ENCODE results near the gene LURAP1L.

DNA sequence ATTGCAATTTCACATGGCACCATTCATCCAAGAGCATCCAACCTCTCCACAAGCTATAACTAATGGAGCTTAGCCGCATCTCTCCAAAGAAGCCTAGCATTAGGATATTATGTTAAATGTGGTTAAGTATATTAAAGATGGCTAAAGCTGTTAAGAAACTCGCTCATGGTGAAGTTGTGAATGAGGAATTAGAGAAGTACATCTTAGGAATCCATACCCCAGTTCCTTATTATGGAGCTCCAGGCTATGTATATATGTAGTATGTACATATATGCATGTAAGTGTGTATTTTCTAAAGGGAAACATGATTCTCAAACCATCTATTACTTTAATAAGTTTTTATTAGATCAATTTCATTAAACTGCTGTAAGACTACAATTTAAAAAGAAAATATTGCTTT, 26.4 kb downstream of the LURAP1L start:
- TF ChIP-seq POLR2A (IDR thresholded peaks at IDR 0.05; ENCODE audit: low read depth, low read length) (no peak), TAF1 (IDR thresholded peaks at IDR 0.05; ENCODE audit: low read depth, low read length) (no peak)

Data from GM12891 (cell line).